ENCODE measurements around the gene ACTR3.

DNA sequence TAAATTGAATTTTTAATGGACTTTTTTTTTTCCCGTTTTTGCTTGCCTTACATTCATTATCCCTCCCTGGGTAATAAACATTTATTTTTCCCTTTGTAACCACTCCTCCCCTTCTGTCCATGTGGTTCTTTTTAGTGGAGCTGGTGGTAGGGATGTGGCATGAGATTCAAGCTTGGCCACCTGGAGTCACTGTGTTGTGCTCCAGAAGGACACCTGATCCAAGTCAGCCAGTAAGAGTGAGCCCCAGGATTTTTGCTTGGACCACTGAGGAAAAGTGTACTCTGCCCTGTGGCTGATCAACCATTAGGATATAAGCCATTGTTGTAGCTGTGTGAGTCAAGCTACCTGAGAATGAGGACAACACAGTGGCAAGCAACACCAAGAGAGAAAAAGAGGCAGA, 11.1 kb upstream of the ACTR3 start:
- TF ChIP-seq, protein P1, sequence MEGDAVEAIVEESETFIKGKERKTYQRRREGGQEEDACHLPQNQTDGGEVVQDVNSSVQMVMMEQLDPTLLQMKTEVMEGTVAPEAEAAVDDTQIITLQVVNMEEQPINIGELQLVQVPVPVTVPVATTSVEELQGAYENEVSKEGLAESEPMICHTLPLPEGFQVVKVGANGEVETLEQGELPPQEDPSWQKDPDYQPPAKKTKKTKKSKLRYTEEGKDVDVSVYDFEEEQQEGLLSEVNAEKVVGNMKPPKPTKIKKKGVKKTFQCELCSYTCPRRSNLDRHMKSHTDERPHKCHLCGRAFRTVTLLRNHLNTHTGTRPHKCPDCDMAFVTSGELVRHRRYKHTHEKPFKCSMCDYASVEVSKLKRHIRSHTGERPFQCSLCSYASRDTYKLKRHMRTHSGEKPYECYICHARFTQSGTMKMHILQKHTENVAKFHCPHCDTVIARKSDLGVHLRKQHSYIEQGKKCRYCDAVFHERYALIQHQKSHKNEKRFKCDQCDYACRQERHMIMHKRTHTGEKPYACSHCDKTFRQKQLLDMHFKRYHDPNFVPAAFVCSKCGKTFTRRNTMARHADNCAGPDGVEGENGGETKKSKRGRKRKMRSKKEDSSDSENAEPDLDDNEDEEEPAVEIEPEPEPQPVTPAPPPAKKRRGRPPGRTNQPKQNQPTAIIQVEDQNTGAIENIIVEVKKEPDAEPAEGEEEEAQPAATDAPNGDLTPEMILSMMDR (IDR thresholded peaks at IDR 0.05; ENCODE audit: insufficient read depth, low read length): no peak
- no peak for TF ChIP-seq GABPA (IDR thresholded peaks at IDR 0.05; ENCODE audit: low read depth)
- no peak for TF ChIP-seq POLR2AphosphoS5 (IDR thresholded peaks at IDR 0.05; ENCODE audit: low read depth)
- no peak for TF ChIP-seq SPI1 (IDR thresholded peaks at IDR 0.05; ENCODE audit: borderline replicate concordance, low read depth)

All from HL-60 (cell line).